DND-41 (cell line): ENCODE results near the gene GPR37.

Experiments
- ATAC-seq: fragments of 200-7000 bp; cut with Tn5 transposase; 3 replicates; pipeline ENCODE4 v1.9.1; 2021; ENCODE audit warnings: low read depth; ENCODE audit not compliant: insufficient read depth
- DNase-seq: peaks from one replicate; pipeline ENCODE4 v3.0.0-alpha.2; 2020
- H2AFZ ChIP-seq: 2 replicates; pipeline ENCODE4 v1.6.0; 2012; ENCODE audit warnings: low read depth, low read length
- H3K27ac ChIP-seq: 2 replicates; pipeline ENCODE4 v1.5.1; 2012; ENCODE audit warnings: low read length, inconsistent platforms
- H3K27me3 ChIP-seq: fragments of 200-600 bp; sonication (generic); 2 replicates; pipeline ENCODE4 v1.6.0; 2012; ENCODE audit warnings: low read length, mild to moderate bottlenecking, inconsistent platforms; ENCODE audit not compliant: insufficient read depth, poor library complexity
- H3K36me3 ChIP-seq: 2 replicates; pipeline ENCODE4 v1.5.1; 2012; ENCODE audit warnings: low read length, inconsistent platforms; ENCODE audit not compliant: insufficient read depth
- H3K4me1 ChIP-seq: 2 replicates; pipeline ENCODE4 v1.5.1; 2012; ENCODE audit warnings: mild to moderate bottlenecking, low read length; ENCODE audit not compliant: insufficient read depth
- H3K4me2 ChIP-seq: 2 replicates; pipeline ENCODE4 v1.6.0; 2012; ENCODE audit warnings: mild to moderate bottlenecking, moderate library complexity, low read length, inconsistent platforms; ENCODE audit not compliant: insufficient read depth
- H3K4me3 ChIP-seq, 2 experiments: fragments of 200-600 bp in 1 of 2; shearing (Covaris generic) in 1 of 2; 2 replicates each; pipeline ENCODE4 v1.5.1; 2012 to 2016; ENCODE audit warnings: inconsistent platforms in 2 of 2, low read length in 2 of 2, mild to moderate bottlenecking in 2 of 2, low read depth in 1 of 2, moderate library complexity in 1 of 2
- H3K79me2 ChIP-seq: 2 replicates; pipeline ENCODE4 v1.6.0; 2012; ENCODE audit warnings: low read length, inconsistent platforms; ENCODE audit not compliant: insufficient read depth
- H3K9ac ChIP-seq: 2 replicates; pipeline ENCODE4 v1.6.0; 2012; ENCODE audit warnings: low read depth, mild to moderate bottlenecking, inconsistent platforms, low read length, moderate library complexity
- H3K9me3 ChIP-seq: 2 replicates; pipeline ENCODE4 v1.5.1; 2012; ENCODE audit warnings: low read length, moderate library complexity, mild to moderate bottlenecking, inconsistent platforms; ENCODE audit not compliant: insufficient read depth, severe bottlenecking
- H4K20me1 ChIP-seq: 2 replicates; pipeline ENCODE4 v1.6.0; 2012; ENCODE audit warnings: low read length; ENCODE audit not compliant: insufficient read depth
- EZH2 ChIP-seq: IDR thresholded peaks from 3 replicates; pipeline ENCODE4 v1.6.1; 2012; ENCODE audit warnings: borderline replicate concordance, low read depth, mild to moderate bottlenecking, moderate library complexity, low read length, inconsistent platforms; ENCODE audit not compliant: severe bottlenecking
- TF ChIP-seq, protein P1 (sequence below): IDR thresholded peaks from 2 replicates; pipeline ENCODE4 v1.5.1; 2012; ENCODE audit warnings: borderline replicate concordance, low read length, moderate library complexity, mild to moderate bottlenecking; ENCODE audit not compliant: poor library complexity, severe bottlenecking; ENCODE audit errors: extremely low read depth

Gene GPR37

DNA sequence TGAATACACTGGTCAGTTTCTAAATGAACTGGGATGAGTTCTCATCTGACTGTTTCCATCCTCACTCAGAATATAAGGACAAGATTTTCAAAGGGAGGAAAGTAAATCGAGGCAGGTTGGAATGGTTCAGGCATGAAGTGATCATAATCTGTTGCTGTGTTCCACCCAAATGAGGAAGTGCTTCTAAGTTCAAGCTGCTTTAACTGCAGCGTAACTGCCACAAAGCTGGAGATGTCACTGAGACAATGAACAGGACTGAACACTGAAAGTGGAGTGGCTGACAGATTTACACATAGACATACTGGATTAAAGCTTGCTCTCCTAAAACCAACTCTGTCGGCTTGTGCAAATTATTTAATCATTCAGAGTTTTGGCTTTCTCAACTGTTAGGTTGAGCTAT lies 66.6 kb downstream of the GPR37 start:
- TF ChIP-seq, protein P1, sequence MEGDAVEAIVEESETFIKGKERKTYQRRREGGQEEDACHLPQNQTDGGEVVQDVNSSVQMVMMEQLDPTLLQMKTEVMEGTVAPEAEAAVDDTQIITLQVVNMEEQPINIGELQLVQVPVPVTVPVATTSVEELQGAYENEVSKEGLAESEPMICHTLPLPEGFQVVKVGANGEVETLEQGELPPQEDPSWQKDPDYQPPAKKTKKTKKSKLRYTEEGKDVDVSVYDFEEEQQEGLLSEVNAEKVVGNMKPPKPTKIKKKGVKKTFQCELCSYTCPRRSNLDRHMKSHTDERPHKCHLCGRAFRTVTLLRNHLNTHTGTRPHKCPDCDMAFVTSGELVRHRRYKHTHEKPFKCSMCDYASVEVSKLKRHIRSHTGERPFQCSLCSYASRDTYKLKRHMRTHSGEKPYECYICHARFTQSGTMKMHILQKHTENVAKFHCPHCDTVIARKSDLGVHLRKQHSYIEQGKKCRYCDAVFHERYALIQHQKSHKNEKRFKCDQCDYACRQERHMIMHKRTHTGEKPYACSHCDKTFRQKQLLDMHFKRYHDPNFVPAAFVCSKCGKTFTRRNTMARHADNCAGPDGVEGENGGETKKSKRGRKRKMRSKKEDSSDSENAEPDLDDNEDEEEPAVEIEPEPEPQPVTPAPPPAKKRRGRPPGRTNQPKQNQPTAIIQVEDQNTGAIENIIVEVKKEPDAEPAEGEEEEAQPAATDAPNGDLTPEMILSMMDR = no peak
- TF ChIP-seq EZH2 = no peak
- Histone ChIP-seq H3K27me3 (no peaks in the 10 kb centered on the region), H3K79me2 (no peaks in the 10 kb centered on the region), H2AFZ (no peak overlapping the region), H4K20me1 (no peaks in the 10 kb centered on the region), H3K4me3 (no peak overlapping the region), H3K9me3 (no peaks in the 10 kb centered on the region), H3K4me1 (no peaks in the 10 kb centered on the region), H3K27ac (no peak overlapping the region), H3K9ac (no peak overlapping the region), H3K4me2 (no peak overlapping the region), H3K36me3 (no peaks in the 10 kb centered on the region)
- DNase-seq = no peak
- no peak for ATAC-seq

DNA sequence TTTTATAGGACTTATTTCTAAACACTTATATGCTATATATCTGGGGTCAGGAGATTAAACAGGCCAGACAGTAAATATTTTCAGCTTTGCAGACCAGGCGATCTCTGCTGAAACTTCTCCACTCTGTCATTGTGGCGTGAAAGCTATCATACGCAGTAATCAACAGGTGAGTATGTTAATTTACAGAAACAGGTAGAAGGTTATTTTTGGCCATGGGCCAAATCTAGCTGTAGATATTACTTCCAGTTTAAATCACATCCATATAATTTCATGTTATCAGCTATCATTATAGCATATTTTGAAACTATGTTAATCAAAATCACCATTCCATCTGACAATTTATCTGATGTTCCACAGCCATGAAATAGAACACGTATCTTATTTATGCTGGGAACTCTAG lies 67.8 kb downstream of the GPR37 start:
- ATAC-seq (no peak), DNase-seq (no peak)
- no peaks in the 10 kb centered on the region for H3K4me1 ChIP-seq
- no peaks in the 10 kb centered on the region for H3K9me3 ChIP-seq
- no peaks in the 10 kb centered on the region for H3K36me3 ChIP-seq
- TF ChIP-seq, protein P1 = no peak
- no peak for TF ChIP-seq EZH2
- H3K4me2 ChIP-seq = no peak overlapping the region
- no peak overlapping the region for H3K27ac ChIP-seq
- H2AFZ ChIP-seq = no peak overlapping the region
- no peaks in the 10 kb centered on the region for H3K79me2 ChIP-seq
- H3K27me3 ChIP-seq = no peaks in the 10 kb centered on the region
- no peak overlapping the region for H3K9ac ChIP-seq
- no peaks in the 10 kb centered on the region for H4K20me1 ChIP-seq
- no peak overlapping the region for H3K4me3 ChIP-seq
